ENCODE measurements around the gene ADAT3.
"Not testable (repeated sequence)": the region's sequence is repeated elsewhere in the genome, so short reads cannot be mapped to it uniquely, and the experiment has no call there.

ADAT3 gene

GRCh38 chr19:1884291-1884718 lies 20.9 kb upstream of the ADAT3 start:
- DNase-seq, result peak; percentile 4

DNA sequence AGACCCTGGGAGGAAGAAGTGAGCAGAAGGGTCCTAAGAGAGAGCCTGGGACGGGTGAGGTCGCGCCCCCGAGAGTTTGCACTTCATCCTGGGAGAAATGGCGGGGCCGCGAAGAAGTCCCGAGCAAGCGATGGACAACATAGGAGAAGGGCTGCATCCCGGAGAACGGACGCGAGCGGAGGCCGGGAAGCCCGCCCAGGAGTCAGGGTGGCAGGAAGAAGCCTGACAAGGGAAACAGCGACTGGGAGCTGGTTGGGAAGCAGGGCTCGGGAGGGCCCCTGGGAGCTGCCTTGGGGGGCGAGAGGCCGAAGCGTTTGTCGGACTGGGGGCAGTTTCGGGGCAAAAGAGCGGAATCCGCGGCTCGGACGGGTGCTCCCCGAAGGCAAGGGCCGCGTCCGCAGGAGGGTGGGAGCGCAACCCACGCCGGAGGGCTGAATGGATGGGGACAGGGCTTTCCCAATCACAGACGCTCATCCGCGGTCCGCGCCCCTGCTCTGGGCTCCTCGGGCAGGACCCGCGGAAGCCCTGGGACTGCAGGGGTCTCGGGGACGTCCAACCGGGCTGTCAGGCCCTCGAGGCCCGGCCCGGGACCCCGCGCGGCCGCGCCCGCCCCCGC lies 20.4 kb upstream of the ADAT3 start:
- peak; percentile 36 for DNase-seq

- DNase-seq, result peak; percentile 85
Observed at GRCh38 chr19:1885398-1886119, 19.6 kb upstream of the ADAT3 start, which contains the start of gene ABHD17A. TSS of gene ABHD17A (minus strand) at chr19:1885496. CDS start at chr19:1881566, 3,930 bp downstream.

GRCh38 chr19:1886360-1886759 lies 18.8 kb upstream of the ADAT3 start:
- not testable (repeated sequence) for DNase-seq

DNA sequence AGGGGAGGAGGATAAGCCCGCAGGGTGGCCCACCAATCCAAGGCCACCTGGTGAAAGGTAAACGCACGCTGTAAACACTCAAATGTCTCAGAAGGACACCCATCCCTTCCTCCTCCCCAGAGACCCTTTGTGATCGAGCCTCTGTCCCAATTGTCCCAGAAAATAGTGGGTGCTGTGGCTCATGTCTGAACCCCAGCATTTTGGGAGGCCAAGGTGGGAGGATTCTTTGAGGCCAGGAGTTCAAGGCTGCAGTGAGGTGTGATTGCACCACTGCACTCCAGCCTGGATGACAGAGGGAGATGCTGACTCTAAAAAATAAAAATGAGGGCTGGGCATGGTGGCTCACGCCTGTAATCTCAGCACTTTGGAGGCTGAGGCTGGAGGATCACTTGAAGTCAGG lies 16.8 kb upstream of the ADAT3 start:
- DNase-seq, result peak; percentile 6

GRCh38 chr19:1889907-1890306 lies 15.3 kb upstream of the ADAT3 start:
- DNase-seq, result no peak

DNA sequence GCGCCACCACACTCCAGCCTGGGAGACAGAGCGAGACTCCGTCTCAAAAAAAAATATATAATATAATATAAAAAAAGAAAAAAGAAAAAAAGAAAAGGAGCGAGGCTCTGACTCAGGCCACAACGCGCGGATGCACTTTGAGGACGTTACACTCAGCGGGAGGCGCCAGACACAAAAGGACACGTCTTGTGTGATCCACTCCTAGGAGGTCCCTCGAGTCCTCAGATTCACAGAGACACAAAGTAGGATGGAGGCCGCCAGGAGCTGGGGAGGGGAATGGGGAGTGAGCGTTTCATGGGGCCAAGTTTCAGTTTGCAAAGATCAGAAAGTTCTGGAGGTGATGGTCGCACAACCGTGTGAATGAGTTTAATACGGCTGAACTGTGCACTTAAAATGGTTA lies 11.4 kb upstream of the ADAT3 start:
- no peak for DNase-seq

DNA sequence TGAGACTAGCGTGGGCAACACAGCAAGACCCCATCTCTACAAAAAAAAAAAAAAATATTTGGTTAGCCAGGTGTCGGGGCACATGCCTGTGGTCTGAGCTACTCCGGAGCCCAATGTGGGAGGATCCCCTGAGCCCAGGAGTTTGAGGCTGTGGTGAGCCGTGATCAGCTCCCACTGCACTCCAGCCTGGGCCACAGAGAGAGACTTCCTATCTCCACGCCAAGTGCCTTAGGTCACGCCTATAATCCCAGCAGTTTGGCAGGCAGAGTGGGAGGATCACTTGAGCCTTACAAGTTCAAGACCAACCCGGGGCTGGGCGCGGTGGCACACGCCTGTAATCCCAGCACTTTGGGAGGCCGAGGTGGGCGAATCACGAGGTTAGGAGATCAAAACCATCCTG lies 8.7 kb upstream of the ADAT3 start:
- no peak for DNase-seq

DNA sequence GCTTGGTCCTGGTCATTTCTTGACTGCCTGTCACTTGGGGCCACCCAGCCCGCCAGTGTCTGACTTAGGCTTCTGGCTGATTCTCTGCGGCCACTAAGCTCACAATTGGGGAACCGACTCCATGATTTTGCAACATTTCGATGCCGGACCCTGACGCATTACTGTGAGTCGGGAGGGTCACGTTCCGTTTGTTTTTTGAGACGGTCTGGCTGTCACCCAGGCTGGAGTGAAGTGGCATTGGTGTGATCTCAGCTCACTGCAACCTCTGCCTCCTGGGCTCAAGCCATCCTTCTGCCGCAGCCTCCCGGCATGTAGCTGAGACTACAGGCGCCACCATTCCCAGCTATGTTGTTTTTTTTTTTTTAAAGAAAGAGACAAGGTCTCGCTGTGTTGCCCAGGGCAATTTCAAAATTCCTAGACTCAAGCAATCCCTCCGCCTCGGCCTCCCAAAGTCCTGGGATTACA lies 3.2 kb upstream of the ADAT3 start:
- no peak for DNase-seq

DNA sequence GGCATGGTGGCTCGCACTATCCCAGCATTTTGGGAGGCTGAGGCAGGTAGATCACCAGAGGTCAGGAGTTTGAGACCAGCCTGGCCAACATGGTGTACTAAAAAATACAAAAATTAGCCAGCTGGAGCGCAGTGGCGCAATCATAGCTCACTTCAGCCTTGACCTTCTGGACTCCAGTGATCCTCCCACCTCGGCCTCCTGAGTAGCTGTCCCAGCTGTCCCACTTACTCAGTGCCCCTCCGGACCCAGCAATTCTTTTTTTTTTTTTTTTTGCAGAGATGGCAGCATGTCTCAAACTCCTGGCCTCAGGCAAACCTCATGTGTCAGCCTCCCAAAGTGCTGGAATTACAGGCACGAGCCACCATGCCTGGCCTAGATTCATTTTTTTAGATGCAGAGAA lies 2.3 kb upstream of the ADAT3 start:
- DNase-seq, result no peak

- no peak for DNase-seq
Observed at GRCh38 chr19:1904860-1905109, 414 bp upstream of the ADAT3 start.

GRCh38 chr19:1905863-1906375 lies 720 bp downstream of the ADAT3 start:
- DNase-seq, result no peak

DNA sequence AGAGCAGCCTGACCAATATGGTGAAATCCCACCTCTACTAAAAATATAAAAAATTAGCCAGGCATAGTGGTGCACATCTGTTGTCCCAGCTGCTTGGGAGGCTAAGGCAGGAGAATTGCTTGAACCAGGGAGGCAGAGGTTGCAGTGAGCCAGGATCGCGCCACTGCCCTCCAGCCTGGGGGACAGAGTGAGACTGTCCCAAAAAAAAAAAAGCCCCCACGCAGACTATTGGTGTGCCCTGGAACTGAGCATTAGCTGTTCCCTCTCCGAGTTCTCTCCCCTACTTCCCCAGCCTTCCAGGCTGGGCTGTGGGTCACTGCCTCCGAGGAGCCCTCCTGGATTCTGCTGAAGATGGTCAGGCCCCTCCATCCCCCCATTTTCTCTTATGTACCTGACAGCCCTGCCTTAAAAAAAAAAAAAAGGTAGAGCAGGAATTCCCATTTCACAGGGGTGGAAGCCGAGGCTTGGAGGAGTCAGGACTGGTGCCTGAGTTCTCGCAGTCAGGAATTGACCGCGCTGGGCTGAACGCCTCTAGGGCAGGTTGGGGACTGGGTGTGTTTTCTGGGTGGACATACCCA lies 1.9 kb downstream of the ADAT3 start:
- no peak for DNase-seq

DNA sequence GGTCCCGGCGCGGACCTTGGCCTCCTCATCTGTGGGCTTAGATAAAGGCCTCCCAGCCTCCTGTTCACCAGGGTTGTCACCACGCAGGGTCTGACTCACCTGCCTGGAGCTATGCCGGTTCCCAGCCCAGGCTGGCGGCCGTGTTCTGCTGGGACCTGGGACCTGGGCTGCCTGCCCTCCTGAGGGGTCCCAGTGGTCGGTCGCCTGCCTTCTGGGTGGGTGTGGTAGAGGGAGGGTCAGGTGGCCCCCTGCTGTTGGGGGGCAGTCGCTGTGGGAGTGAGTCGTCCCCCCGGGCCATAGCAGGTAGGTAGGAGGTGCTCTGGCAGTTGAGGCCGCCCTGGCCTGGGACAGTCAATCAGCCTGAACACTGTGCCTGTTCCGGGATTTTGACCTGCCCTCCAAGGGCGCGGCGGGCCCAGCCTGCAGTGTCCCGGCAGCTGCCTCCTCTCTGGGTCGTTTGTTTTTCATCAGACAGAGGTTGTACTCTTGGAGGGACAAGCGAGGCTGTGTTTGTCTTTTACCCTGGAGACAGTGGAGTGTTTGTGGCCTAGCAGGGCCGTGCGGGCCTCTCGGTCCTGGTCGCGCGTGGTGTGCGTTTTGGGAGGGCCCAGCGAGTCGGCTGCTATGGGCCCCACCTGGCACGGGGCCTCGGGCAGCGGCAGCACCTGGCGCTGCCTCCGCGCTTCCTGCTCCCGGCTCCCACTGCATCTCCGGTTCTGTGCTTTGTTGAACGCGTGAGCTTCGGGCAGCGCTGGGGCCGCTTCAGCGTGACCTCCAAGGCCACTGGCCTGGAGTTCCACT lies 2.6 kb downstream of the ADAT3 start:
- DNase-seq, result peak; percentile 52

DNA sequence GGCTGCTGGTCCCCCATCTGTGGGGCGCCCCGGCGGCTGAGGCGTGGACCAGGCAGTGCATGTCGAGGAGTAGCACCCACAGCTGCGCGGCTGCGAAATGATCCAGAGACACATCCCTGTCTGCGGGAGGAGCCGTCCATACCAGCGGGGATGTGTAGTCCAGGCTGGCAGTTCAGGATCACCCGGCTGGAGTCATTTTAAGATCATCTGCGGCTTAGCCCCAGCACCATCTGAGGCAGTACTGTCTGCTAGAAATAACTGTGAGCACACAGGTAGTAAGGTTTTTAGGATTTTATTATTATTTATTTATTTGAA lies 3.1 kb downstream of the ADAT3 start:
- DNase-seq, result no peak

DNA sequence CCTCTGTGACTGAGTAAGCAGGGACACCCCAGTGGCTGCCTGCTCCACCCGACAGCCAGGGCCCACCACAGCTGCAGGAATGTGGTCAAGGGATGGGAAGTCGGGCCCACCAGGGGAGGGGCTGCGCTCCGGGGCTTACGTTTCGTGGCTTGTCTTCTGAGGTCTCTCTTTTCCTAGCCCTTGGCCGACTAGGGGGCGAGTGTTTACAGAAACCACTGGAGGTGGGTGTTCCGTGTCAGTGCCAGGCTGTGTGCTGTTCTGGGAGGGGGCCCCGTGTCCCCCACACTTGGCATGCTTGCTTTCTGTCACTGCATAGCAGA lies 4.5 kb downstream of the ADAT3 start:
- no peak for DNase-seq

DNA sequence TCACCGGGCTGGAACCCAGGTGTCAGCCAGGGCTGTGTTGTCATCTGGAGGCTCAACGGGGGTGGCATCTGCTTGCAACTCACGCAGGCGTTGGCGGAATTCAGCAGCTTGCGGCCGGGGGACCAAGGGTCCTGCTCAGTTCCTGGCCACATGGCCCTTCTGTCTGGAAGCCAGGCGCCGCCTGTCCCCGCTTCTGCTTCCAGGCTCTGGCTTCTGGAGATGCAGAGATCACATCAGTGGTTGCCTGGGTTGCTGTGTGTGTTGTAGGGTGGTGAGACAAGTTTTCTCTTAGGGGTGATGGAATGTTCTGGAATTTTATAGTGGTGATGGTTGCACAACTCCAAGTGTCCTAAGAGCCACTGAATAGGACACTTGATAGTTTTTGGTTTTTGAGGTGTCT lies 5.0 kb downstream of the ADAT3 start:
- no peak for DNase-seq

- DNase-seq, result no peak
Observed at GRCh38 chr19:1911098-1911497, 5.9 kb downstream of the ADAT3 start.

DNA sequence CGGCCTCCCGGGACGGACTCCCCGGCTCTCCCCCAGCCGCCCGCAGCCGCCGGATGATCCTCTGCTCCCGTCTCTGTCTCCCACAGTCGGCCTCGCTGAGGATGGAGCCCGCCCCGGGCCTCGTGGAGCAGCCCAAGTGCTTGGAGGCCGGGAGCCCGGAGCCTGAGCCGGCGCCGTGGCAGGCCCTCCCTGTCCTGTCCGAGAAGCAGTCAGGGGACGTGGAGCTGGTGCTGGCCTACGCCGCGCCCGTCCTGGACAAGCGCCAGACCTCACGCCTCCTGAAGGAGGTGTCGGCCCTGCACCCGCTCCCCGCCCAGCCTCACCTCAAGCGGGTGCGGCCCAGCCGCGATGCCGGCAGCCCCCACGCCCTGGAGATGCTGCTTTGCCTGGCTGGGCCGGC lies 6.8 kb downstream of the ADAT3 start:
- DNase-seq, result no peak

GRCh38 chr19:1912760-1913505 lies 7.7 kb downstream of the ADAT3 start:
- no peak for DNase-seq

DNA sequence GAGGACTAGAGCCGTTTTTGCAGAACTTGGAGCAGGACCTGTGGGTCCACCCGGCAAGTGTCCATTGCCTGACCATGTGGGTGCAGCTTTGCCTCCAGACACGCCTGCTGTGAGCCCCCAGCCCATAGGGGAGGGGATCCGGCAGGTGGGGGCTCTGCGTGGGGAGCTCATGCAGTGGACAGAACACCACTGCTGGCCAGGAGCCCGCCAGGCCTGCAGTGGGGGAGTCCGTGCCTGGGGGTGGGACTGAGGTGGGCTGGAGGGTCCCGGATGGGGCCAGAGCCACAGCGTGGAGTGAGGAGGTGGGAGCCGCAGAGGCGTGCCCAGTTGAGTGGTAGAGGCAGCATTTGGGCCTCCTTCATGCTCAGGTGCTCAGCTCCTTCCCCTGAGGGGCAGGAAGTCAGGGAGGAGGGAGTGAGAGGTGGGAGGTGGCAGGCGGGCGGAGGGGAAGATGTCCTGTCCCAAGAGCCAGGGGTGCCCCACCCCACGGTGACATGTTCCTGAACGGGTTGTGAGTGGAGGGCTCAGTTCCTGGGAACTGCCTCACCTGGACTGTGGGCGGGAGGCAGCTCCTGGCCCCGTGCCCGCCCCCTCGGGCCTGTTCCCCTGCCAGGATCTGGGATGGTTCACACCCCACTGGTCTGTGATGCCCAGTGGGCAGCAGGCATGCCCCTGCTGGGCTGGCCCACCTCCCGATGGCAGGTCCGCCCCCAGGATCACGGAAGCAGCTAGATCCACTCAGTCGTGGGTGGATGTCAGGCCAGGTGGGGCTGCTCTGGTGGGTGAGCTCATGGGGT lies 8.8 kb downstream of the ADAT3 start:
- no peak for DNase-seq

DNA sequence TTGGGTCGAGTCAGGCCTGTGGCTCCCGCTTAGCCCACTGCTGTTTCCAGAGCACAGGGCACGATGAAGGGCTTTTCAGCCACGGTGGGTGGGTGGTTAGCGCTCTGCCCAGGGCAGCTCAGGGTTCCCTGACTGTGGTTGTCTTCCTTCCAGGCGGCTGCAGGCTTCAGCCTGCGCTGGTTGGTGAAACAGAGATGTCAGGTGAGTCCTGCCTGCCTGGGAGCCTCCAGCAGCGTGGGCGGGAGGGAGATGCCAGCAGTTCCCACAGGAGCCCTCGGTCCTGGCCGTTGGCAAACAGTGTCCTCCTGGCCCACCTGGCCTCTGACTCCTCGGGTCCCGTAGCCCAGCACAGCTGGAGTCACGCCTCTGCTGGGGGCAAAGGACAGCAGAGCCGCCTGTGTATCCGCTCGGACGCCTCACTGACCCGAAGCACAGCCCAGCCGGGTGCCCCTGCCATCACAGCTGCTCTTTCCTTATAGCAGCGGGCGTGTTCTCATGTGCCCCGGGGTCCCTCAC lies 9.7 kb downstream of the ADAT3 start:
- no peak for DNase-seq

Measured in 8988T (cell line).